Left lung (tissue), 10 donors: ENCODE results near the gene SIMC1. TPM values are rescaled to one million over a fixed set of nuclear protein-coding genes. Genes with fewer than 3 reads are reported as not detected.

Source experiments
- ATAC-seq: fragments of 200-7000 bp; cut with Tn5 transposase; one replicate; pipeline ENCODE4 v1.9.1; 2020; ENCODE audit warnings: moderate library complexity
- DNase-seq, 4 donors: peaks; one replicate each; pipeline ENCODE4 v3.0.0-alpha.2; 2013 to 2020
- H3K27ac ChIP-seq, 2 donors: fragments of 200-600 bp; sonication (generic) in 1 of 2; one replicate each; pipeline versions ENCODE4 v1.5.0 to v1.8.0; 2020 to 2021
- H3K27me3 ChIP-seq, 2 donors: fragments of 200-600 bp; sonication (generic) in 1 of 2; one replicate each; pipeline versions ENCODE4 v1.5.0 to v1.8.0; 2020 to 2021
- H3K36me3 ChIP-seq, 2 donors: fragments of 200-600 bp; sonication (generic) in 1 of 2; one replicate each; pipeline versions ENCODE4 v1.5.0 to v1.8.0; 2020 to 2021
- H3K4me1 ChIP-seq, 2 donors: fragments of 200-600 bp; one replicate each; pipeline ENCODE4 v1.8.0; 2021
- H3K4me3 ChIP-seq, 2 donors: fragments of 200-600 bp; sonication (generic) in 1 of 2; one replicate each; pipeline versions ENCODE4 v1.5.0 to v1.8.0; 2020 to 2021; ENCODE audit warnings: mild to moderate bottlenecking in 1 of 2
- H3K9me3 ChIP-seq, 2 donors: fragments of 200-600 bp; sonication (generic) in 1 of 2; one replicate each; pipeline versions ENCODE4 v1.5.0 to v1.8.0; 2020 to 2021
- intact Hi-C, 2 donors: fragments of 100-400 bp; cut with DNase I; formaldehyde crosslinking; loops; one replicate each; pipeline versions ENCODE4 v1.11.2 to v1.14.2; 2022
- polyA plus RNA-seq, 6 donors: library from polyadenylated mRNA; unstranded; fragments of 120-200 nt; gene quantifications; one replicate each; pipeline ENCODE4 v1.2.1, GENCODE V29; 2013; ENCODE audit not compliant: insufficient read length in 6 of 6
- total RNA-seq, 2 donors: library from RNA; stranded (reverse); fragmentation: NEBNext Ultra II Directional; extraction: Animal tissue kit (Norgen Biotek cat#: 25700); gene quantifications; one replicate each; pipeline ENCODE4 v1.2.1, GENCODE V29; 2021
- TF ChIP-seq, protein P1 (sequence below), 2 donors: fragments of 200-600 bp; sonication (generic) in 1 of 2; IDR thresholded peaks; one replicate each; pipeline versions ENCODE4 v1.5.0 to v1.8.0; 2021; ENCODE audit warnings: antibody characterized with exemption in 2 of 2
- donor health status: DM: no; HTN: yes; CAD: no.
- donor health status: DM: no; HTN: no; CAD: no.

SIMC1 gene
- total and polyA plus RNA-seq, 8 donors = 13.4 to 31.3 (median 26.0) TPM

DNA sequence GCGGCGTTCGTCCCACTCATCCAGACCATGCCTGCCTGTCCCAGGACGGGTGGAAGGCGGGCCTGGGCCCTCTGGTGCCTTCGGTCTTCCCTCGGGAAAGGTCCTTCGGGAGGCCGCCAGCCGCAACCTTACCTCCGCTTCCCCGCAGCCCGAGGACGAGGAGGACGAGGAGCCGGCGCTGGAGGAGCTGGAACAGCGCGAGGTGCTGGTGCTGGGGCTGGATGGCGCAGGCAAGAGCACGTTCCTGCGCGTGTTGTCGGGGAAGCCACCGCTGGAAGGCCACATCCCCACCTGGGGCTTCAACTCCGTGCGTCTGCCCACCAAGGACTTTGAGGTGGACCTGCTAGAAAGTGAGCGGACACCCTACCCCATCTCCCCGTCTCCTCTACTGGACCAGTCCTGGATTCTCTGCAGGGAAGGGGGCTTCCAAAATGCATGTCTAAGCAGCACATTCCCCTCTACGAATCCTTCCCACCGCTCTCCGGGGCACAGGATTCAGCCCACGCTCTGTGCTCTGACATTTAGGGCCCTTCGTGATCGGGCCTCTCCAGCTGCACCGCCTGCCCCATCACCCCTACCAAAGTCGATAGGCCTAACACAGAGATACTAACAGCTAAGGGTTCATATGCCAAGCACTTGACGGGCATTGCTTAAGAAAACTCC, 128.1 kb downstream of the SIMC1 start:
- peaks cover 0 to 25% of the 10 kb centered on the region in 2 donors for H3K4me1 ChIP-seq
- no peak for ATAC-seq
- intact Hi-C loops = no loop called here
- no peaks in the 10 kb centered on the region for H3K9me3 ChIP-seq
- no peak overlapping the region for H3K27ac ChIP-seq
- H3K36me3 ChIP-seq = no peaks in the 10 kb centered on the region
- peaks cover 0 to 40% of the 10 kb centered on the region in 2 donors for H3K27me3 ChIP-seq
- TF ChIP-seq, protein P1, sequence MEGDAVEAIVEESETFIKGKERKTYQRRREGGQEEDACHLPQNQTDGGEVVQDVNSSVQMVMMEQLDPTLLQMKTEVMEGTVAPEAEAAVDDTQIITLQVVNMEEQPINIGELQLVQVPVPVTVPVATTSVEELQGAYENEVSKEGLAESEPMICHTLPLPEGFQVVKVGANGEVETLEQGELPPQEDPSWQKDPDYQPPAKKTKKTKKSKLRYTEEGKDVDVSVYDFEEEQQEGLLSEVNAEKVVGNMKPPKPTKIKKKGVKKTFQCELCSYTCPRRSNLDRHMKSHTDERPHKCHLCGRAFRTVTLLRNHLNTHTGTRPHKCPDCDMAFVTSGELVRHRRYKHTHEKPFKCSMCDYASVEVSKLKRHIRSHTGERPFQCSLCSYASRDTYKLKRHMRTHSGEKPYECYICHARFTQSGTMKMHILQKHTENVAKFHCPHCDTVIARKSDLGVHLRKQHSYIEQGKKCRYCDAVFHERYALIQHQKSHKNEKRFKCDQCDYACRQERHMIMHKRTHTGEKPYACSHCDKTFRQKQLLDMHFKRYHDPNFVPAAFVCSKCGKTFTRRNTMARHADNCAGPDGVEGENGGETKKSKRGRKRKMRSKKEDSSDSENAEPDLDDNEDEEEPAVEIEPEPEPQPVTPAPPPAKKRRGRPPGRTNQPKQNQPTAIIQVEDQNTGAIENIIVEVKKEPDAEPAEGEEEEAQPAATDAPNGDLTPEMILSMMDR (IDR thresholded peaks at IDR 0.05) = no peak
- DNase-seq = no peak
- peak overlapping the region; percentile 84 to 86 for H3K4me3 ChIP-seq

DNA sequence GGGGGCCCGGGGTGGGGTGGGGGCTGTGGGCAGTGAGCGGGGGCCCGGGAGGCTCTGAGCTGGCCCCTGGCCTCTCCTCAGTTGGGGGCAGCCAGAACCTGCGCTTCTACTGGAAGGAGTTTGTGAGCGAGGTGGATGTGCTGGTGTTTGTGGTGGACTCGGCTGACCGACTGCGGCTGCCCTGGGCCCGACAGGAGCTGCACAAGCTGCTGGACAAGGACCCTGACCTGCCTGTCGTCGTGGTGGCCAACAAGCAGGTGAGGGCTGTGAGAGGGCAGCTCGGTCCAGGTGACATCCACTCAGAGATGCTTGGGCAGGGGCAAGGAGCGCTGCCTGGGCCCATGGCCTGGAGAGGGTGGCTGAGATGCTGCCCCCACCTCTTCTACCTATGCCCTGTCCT, 130.5 kb downstream of the SIMC1 start:
- peaks cover 0 to 40% of the 10 kb centered on the region in 2 donors for H3K27me3 ChIP-seq
- H3K4me1 ChIP-seq = peaks cover 0 to 18% of the 10 kb centered on the region in 2 donors
- no peaks in the 10 kb centered on the region for H3K9me3 ChIP-seq
- ATAC-seq (no peak), DNase-seq (no peak)
- H3K27ac ChIP-seq = no peak overlapping the region
- TF ChIP-seq, protein P1 (IDR thresholded peaks at IDR 0.05) = no peak
- no peaks in the 10 kb centered on the region for H3K36me3 ChIP-seq
- H3K4me3 ChIP-seq = no peak overlapping the region
- intact Hi-C loops = no loop called here

DNA sequence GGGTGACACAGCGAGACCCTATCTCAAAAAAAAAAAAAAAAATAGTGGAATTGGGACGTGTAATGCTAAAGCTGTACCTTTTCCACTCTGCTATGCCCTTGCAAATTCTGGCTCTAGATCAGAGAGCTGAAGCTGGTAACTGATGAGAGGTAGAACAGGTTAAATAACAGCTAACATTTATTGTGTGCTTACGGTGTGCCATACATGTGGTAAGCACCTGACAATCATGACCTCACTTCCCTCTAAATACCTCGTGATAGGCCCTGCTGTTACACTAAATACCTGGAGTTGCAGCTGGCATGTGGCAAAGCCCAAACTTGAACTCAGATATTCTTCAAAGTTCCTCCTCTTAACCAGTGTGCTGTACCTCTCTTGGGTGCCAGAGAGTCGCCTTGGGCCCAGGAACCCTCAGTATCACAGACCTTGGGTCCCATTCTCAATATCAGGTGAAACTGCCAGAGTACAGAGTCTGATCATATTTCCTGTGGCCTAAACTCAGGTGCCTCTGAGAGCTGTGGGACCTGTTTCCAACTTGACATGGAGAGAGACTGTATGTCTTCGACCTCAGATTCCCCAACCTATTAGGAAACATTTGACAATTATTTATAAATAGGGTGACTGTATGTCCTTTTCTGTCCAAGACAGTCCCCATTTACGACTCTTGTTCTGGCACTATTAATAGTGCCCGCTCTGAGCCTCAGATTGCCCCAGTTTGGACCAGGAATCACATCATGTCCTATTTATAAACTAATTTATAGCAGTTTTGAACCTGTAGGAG, 131.9 kb downstream of the SIMC1 start:
- Histone ChIP-seq H3K36me3 (no peaks in the 10 kb centered on the region), H3K27ac (no peak overlapping the region), H3K4me1 (peaks cover 0 to 13% of the 10 kb centered on the region in 2 donors), H3K4me3 (no peak overlapping the region), H3K27me3 (peaks cover 0 to 27% of the 10 kb centered on the region in 2 donors), H3K9me3 (no peaks in the 10 kb centered on the region)
- intact Hi-C loops = no loop called here
- TF ChIP-seq, protein P1 (IDR thresholded peaks at IDR 0.05) = no peak
- no peak for DNase-seq
- no peak for ATAC-seq

DNA sequence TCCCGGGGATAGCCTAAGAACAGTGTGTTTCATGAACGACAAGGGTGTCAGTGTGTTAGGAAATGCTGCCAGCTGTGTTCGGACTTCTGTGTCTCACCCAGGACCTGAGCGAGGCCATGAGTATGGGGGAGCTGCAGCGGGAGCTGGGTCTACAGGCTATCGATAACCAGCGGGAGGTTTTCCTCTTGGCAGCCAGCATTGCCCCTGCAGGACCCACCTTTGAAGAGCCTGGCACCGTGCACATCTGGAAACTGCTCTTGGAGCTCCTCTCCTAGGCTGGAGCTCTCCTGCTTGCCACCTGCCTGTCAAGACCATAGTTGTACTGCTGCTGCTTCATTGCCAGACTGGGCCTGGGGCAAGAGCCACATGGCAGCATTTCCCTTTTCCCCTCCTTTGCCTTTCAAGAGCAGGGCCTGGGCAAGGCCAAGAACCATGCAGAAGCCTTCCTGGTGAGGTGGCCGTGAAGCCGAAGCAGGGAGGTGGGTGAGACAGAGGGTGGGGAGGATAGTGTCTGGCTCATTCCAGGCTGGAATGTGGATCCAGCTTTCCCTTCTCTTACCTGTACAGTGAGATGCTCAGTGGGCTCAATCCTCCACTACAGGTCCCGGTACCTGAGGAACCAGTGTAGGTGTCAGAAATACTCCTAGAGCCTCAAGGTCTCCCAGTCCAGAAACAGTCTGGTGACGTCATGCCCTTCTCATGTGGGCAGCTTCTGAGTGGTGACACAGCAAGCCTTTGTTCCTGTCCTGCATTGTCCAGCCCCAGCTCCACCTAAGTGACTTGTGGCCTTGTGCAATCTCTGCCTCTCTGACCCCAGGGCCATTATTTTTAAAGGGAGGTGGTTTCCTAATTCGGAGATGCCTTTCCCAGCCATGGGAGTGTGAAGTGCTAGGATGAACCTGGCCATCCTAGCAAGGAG, 133.7 kb downstream of the SIMC1 start:
- H3K9me3 ChIP-seq = no peaks in the 10 kb centered on the region
- DNase-seq (no peak), ATAC-seq (peak; percentile 29)
- no peaks in the 10 kb centered on the region for H3K36me3 ChIP-seq
- H3K4me1 ChIP-seq = no peaks in the 10 kb centered on the region
- peaks cover 0 to 10% of the 10 kb centered on the region in 2 donors for H3K27me3 ChIP-seq
- TF ChIP-seq, protein P1 (IDR thresholded peaks at IDR 0.05) = no peak
- intact Hi-C loops = no loop called here
- H3K4me3 ChIP-seq = no peak overlapping the region
- H3K27ac ChIP-seq = no peak overlapping the region
